Motor neuron (in vitro differentiated cells): ENCODE measurements around the gene GMPR. TPM values are rescaled to one million over a fixed set of nuclear protein-coding genes. Genes with fewer than 3 reads are reported as not detected.

Experiments used
- ATAC-seq, 8 experiments: fragments of 200-7000 bp; cut with Tn5 transposase; replicated peaks in 6 of 8; 2 replicates each; pipeline ENCODE4 v1.8.0; 2021; ENCODE audit warnings: mild to moderate bottlenecking in 8 of 8, moderate library complexity in 8 of 8
- H3K27ac ChIP-seq, 2 donors: fragments of 250-450 bp; sonication (Bioruptor Pico); 2 replicates each; pipeline ENCODE4 v1.9.0; 2021; ENCODE audit warnings: antibody characterized with exemption in 2 of 2, mild to moderate bottlenecking in 2 of 2, moderate library complexity in 1 of 2
- H3K4me1 ChIP-seq, 2 donors: fragments of 250-450 bp; sonication (Bioruptor Pico); replicated peaks in 1 of 2; 2 replicates each; pipeline ENCODE4 v1.6.1; 2021; ENCODE audit warnings: antibody characterized with exemption in 2 of 2, mild to moderate bottlenecking in 2 of 2, moderate library complexity in 1 of 2
- H3K4me3 ChIP-seq, 5 donors: fragments of 250-450 bp; sonication (Bioruptor Pico); 2 replicates each; pipeline ENCODE4 v1.9.0; 2021; ENCODE audit warnings: antibody characterized with exemption in 5 of 5, mild to moderate bottlenecking in 5 of 5, moderate library complexity in 4 of 5
- WGBS, 10 experiments: fragments of 450-650 bp; shearing (Covaris generic); methylation state at CpG; one replicate each; pipeline ENCODE4 v1.0.0; 2022; 5-methylcytosine and 5-hydroxymethylcytosine counted together
- in situ Hi-C, 9 experiments: fragments of 400-800 bp; cut with MboI; loops; one replicate each; pipeline ENCODE4 v1.15.0; 2021; ENCODE audit warnings: low sequenced_read_pairs in 9 of 9, low pct_unique_long_range_greater_than_20kb in 2 of 9; ENCODE audit not compliant: unreplicated experiment in 9 of 9
- total RNA-seq, 8 experiments: library from RNA; unstranded; fragments of 300-600 nt; gene quantifications; 2 replicates each; pipeline versions ENCODE4 v1.2.3 to v1.2.4, GENCODE V29; 2022

Gene GMPR
- total RNA-seq, 8 experiments from 2014 or later = 1.1 to 16.4 (median 4.5) TPM

DNA sequence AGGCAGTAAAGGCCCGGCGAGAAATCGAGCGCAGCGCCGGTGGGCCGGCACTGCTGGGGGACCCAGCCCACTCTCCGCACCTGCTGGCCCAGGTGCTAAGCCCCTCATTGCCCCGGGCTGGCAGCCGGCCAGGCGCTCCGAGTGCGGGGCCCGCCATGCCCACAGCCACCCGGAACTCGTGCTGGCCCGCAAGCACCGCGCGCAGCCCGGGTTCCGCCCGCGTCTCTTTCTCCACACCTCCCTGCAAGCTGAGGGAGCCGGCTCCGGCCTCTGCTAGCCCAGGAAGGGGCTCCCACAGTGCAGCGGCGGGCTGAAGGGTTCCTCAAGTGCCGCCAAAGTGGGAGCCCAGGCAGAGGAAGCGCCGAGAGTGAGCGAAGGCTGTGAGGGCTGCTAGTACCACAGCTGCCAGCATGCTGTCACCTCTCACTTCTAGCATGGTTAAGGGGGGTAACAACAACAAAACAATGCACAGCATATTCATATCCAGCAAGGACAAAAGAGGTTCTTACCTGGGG lies 11.3 kb upstream of the GMPR start:
- 95 to 100% methylated on average over 4 to 20 of the region's 32 CpGs; no CpG with 5 or more reads in 8 of the 10 experiments for WGBS, 10 experiments
- Histone ChIP-seq H3K4me3 (no peak overlapping the region), H3K4me1 (peaks cover 14 to 21% of the 10 kb centered on the region in 2 donors), H3K27ac (no peak overlapping the region)
- ATAC-seq = no peak
- in situ Hi-C loops = no loop called here

DNA sequence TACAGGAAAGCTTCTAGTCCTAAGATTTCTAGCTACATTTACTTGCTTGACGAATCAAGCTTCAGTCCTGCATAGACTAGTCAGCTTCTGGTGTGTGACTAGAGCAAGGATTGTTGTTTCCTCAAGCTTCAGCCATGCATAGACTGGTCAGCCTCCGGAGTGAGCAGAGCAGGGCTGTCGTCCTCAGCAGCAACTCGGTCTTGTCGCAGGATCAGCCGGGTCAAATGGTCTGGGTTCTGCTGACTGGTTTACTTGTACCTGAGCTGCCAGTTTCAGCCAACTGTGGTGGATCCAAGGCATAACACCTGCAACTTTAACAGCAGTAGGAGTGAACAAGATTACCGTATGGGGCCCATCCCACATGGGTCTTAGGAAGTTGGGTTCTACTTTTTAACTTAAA lies 10.8 kb upstream of the GMPR start:
- Histone ChIP-seq H3K4me3 (no peak overlapping the region), H3K4me1 (peaks cover 14 to 21% of the 10 kb centered on the region in 2 donors), H3K27ac (no peak overlapping the region)
- ATAC-seq = no peak
- 69 to 100% (median 83%) methylated on average over 1 to 5 of the region's 7 CpGs; no CpG with 5 or more reads in 1 of the 10 experiments for WGBS, 10 experiments
- in situ Hi-C loops = no loop called here

DNA sequence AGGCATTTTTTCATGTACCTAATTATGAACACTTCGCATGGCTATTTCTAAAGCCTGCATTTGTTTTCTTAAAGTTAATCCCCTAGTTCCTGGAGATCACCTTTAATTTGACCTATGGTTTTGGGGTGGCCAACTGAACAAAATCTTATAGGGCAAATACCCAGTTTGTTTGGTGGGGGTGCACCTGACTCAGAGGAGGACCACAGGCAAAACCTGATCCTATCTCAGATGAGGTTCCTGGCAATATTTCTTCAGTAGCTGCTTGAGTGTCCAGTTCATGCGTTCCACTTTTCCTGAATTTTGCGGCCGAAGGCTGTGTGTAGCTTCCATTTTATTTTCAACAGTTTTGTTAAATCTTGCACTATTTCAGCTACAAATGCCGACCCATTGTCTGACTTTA lies 10.3 kb upstream of the GMPR start:
- no peak for ATAC-seq
- 67 to 100% (median 87%) methylated on average over 1 to 5 of the region's 5 CpGs; no CpG with 5 or more reads in 1 of the 10 experiments for WGBS, 10 experiments
- in situ Hi-C loops = no loop called here
- H3K4me1 ChIP-seq = peaks cover 14 to 21% of the 10 kb centered on the region in 2 donors
- H3K27ac ChIP-seq = no peak overlapping the region
- no peak overlapping the region for H3K4me3 ChIP-seq

DNA sequence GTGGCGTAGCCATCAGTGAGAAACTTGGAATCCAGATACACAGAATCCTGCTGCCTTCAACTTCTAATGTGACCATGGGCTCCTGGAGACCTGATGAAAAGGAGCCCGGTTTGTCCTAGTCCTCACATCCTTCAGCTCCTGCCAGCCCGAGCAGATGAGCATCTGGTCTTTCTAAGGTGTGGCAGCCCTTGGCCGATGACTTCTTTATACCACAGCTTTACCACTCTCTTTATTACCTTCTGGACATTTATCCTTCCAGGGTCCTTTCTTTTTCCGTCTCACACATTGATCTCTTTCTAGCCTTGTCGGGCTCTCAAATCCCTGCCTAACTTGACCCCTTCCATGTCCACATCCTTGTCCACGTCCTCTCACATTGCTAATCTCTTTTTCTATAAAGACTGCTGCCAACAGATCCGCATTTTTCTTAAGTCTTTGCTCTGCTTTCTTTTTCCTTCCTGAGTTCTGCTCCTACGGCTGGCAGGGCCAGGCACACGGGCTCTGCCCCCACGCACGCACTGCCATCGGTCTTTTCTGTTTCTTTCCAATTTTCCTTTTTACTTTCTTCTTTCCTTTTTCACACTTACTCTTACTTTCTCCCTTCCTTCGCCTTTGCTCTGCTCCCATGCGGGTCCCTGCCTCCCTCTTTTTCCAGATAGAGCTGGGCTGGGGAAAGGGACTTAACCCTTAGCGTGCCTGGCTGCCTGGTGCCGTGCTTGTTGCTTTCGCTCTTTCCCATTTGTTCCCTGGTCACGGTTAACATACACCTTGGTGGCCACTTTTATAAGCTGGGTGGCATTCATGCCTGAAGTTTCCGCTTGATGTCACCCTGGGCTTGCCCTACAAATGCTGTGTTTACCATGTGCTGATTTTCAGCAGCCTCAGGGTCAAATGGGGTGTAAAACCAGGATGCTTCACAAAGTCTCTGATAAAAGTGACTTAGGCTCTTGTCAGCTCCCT lies 9.4 kb upstream of the GMPR start:
- Histone ChIP-seq H3K27ac (no peak overlapping the region), H3K4me3 (no peak overlapping the region), H3K4me1 (peaks cover 14 to 17% of the 10 kb centered on the region in 2 donors)
- ATAC-seq = peak in 7 of 8 experiments; percentile 12 to 48 (median 18)
- 13 to 80% (median 57%) methylated on average over 5 to 18 of the region's 20 CpGs for WGBS, 10 experiments
- in situ Hi-C loops = no loop called here

DNA sequence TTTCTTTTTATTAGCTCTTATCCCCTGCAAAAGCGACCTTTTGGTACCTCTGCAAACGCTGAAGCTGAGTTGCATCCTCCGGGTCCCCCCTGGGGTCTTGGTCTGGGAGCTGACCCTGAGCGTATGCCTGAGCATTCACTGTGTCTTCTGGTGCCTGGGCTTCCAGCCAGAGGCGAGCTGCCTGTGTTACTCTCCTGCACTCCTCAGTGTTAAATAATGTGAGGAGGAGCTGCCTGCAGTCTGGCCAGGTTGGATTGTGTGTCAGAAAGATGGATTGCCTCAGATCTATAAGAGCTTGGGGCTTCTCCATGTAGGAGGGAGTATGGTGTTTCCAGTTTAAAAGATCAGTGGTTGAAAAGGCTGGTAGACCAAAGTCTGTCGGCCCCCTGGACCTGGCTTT lies 8.7 kb upstream of the GMPR start:
- ATAC-seq = peak in 6 of 8 experiments; percentile 27 to 86 (median 76)
- no peak overlapping the region for H3K4me3 ChIP-seq
- H3K4me1 ChIP-seq = peaks cover 13 to 14% of the 10 kb centered on the region in 2 donors
- WGBS, 10 experiments = 10 to 54% (median 31%) methylated on average over 2 to 6 of the region's 6 CpGs; no CpG with 5 or more reads in 4 of the 10 experiments
- no peak overlapping the region for H3K27ac ChIP-seq
- in situ Hi-C loops = no loop called here

GRCh38 chr6:16230953-16231352 lies 7.4 kb upstream of the GMPR start:
- 29 to 100% (median 91%) methylated on average over 1 to 9 of the region's 9 CpGs; no CpG with 5 or more reads in 2 of the 10 experiments for WGBS, 10 experiments
- in situ Hi-C loops = no loop called here
- no peak for ATAC-seq
- no peak overlapping the region for H3K27ac ChIP-seq
- H3K4me1 ChIP-seq = peaks cover 13 to 14% of the 10 kb centered on the region in 2 donors
- no peak overlapping the region for H3K4me3 ChIP-seq

GRCh38 chr6:16232086-16232485 lies 6.3 kb upstream of the GMPR start:
- peak in 1 of 8 experiments; percentile 22 for ATAC-seq
- H3K27ac ChIP-seq = no peak overlapping the region
- H3K4me1 ChIP-seq = peaks cover 13 to 14% of the 10 kb centered on the region in 2 donors
- in situ Hi-C loops = no loop called here
- no peak overlapping the region for H3K4me3 ChIP-seq
- 56 to 90% (median 78%) methylated on average over 2 to 5 of the region's 5 CpGs; no CpG with 5 or more reads in 1 of the 10 experiments for WGBS, 10 experiments

GRCh38 chr6:16236009-16236501 lies 2.3 kb upstream of the GMPR start:
- ATAC-seq = peak in 1 of 8 experiments; percentile 4
- in situ Hi-C loops = no loop called here
- Histone ChIP-seq H3K27ac (no peak overlapping the region), H3K4me3 (no peak overlapping the region), H3K4me1 (peaks cover 0 to 7% of the 10 kb centered on the region in 2 donors)
- WGBS, 10 experiments = 50 to 100% (median 83%) methylated on average over 1 to 4 of the region's 4 CpGs; no CpG with 5 or more reads in 1 of the 10 experiments

GRCh38 chr6:16236631-16237199 lies 1.7 kb upstream of the GMPR start:
- peaks cover 0 to 7% of the 10 kb centered on the region in 2 donors for H3K4me1 ChIP-seq
- H3K27ac ChIP-seq = no peak overlapping the region
- in situ Hi-C loops = no loop called here
- no peak overlapping the region for H3K4me3 ChIP-seq
- ATAC-seq = peak in 2 of 8 experiments; percentile 16 to 44
- 0 to 76% (median 13%) methylated on average over 2 to 3 of the region's 3 CpGs; no CpG with 5 or more reads in 5 of the 10 experiments for WGBS, 10 experiments

DNA sequence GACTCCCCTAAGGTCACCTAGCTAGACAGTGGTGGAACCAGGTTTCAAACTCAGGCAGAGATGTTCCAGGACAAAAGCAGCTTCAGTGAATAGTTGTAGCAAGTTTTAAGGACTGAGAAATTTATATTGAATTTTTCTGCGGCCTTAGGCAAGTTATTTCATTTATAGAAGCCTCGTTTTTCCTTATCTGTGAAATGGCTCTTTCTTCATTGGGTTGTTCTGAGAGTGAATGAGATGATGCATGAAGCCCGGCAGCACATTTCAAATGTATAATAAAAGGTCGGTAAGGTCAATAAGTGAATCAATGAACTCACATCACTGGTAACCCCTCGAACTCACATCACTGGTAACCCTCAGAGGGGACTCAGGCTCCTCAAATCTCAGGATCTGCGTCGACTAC lies 1.1 kb upstream of the GMPR start:
- WGBS, 10 experiments = 76 to 100% (median 94%) methylated on average over 3 to 7 of the region's 7 CpGs
- no peak for ATAC-seq
- H3K4me1 ChIP-seq = peaks cover 0 to 7% of the 10 kb centered on the region in 2 donors
- in situ Hi-C loops = no loop called here
- H3K4me3 ChIP-seq = no peak overlapping the region
- H3K27ac ChIP-seq = no peak overlapping the region

GRCh38 chr6:16238963-16239797 lies 793 bp downstream of the GMPR start:
- Histone ChIP-seq H3K4me1 (peaks cover 0 to 7% of the 10 kb centered on the region in 2 donors), H3K27ac (no peak overlapping the region), H3K4me3 (peak overlapping the region; percentile 39 to 55 (median 43))
- in situ Hi-C loops = no loop called here
- 0 to 80% (median 12%) methylated on average over 1 to 7 of the region's 34 CpGs; no CpG with 5 or more reads in 3 of the 10 experiments for WGBS, 10 experiments
- peak in 7 of 8 experiments; percentile 8 to 50 (median 19) for ATAC-seq

DNA sequence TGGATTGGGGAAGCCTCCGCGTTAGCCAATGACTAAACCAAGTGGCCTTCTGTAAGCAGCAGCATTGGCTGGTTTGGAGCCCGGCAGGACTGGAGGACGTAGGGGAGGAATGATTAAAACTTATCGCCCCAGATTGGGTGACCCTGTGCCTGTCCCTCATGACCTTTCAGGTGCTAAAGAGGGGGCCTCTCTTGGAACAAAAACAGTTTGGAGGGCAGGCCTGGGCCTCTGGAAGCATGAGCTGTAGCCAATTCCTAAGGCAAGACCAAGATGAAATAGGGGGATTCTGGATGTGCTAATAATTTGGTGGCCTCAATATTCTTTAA lies 1.4 kb downstream of the GMPR start:
- in situ Hi-C loops = no loop called here

More for the DNA sequence above, 1.4 kb downstream of the GMPR start:
- Histone ChIP-seq H3K4me3 (peak overlapping the region in 1 of 5 donors; percentile 55), H3K27ac (no peak overlapping the region), H3K4me1 (peaks cover 3 to 11% of the 10 kb centered on the region in 2 donors)
- 50 to 100% (median 64%) methylated on average over 1 to 5 of the region's 5 CpGs; no CpG with 5 or more reads in 3 of the 10 experiments for WGBS, 10 experiments
- no peak for ATAC-seq
